Neutrophil (primary cell): Measurements from ENCODE around the gene TTC21A.

Experiments
- H3K27ac ChIP-seq: fragments of 200-600 bp; sonication (generic); 2 replicates; pipeline ENCODE4 v1.5.1; 2016; ENCODE audit warnings: mild to moderate bottlenecking, moderate library complexity
- H3K27me3 ChIP-seq: fragments of 200-600 bp; sonication (generic); 2 replicates; pipeline ENCODE4 v1.6.0; 2016; ENCODE audit warnings: mild to moderate bottlenecking
- H3K36me3 ChIP-seq: fragments of 200-600 bp; sonication (generic); 2 replicates; pipeline ENCODE4 v1.5.1; 2017
- H3K4me1 ChIP-seq, 2 experiments: fragments of 200-600 bp in 1 of 2; sonication (generic) in 1 of 2; 1 replicate in 1 of 2; 2 replicates in 1 of 2; pipeline versions ENCODE4 v1.5.1 to v1.6.1; 2013 to 2016; ENCODE audit warnings: low read depth in 1 of 2, low read length in 1 of 2, mild to moderate bottlenecking in 1 of 2, moderate library complexity in 1 of 2; ENCODE audit not compliant: control insufficient read depth in 1 of 2, insufficient read depth in 1 of 2
- H3K4me3 ChIP-seq, 2 experiments: fragments of 200-600 bp in 1 of 2; sonication (generic) in 1 of 2; 1 replicate in 1 of 2; 2 replicates in 1 of 2; pipeline ENCODE4 v1.5.1; 2013 to 2016; ENCODE audit warnings: low read depth in 1 of 2, low read length in 1 of 2, mild to moderate bottlenecking in 1 of 2, moderate library complexity in 1 of 2
- H3K9me3 ChIP-seq: fragments of 200-600 bp; sonication (generic); 2 replicates; pipeline ENCODE4 v1.5.1; 2016
- CTCF ChIP-seq: fragments of 200-600 bp; sonication (generic); IDR thresholded peaks from 2 replicates; pipeline ENCODE4 v1.5.1; 2016; ENCODE audit warnings: antibody characterized with exemption

Gene TTC21A

GRCh38 chr3:39106851-39107387 lies 561 bp upstream of the TTC21A start:
- TF ChIP-seq CTCF, result no peak
- H3K27ac ChIP-seq, result peak overlapping the region; percentile 84
- no peaks in the 10 kb centered on the region for H3K27me3 ChIP-seq
- H3K4me3 ChIP-seq, result peak overlapping the region; percentile 86 to 87
- no peaks in the 10 kb centered on the region for H3K36me3 ChIP-seq
- peaks cover 24 to 28% of the 10 kb centered on the region in 2 experiments for H3K4me1 ChIP-seq
- no peaks in the 10 kb centered on the region for H3K9me3 ChIP-seq

GRCh38 chr3:39108200-39108710 lies 775 bp downstream of the TTC21A start:
- H3K27me3 ChIP-seq, result no peaks in the 10 kb centered on the region
- H3K4me1 ChIP-seq, result peaks cover 24 to 28% of the 10 kb centered on the region in 2 experiments
- TF ChIP-seq CTCF, result no peak
- H3K9me3 ChIP-seq, result no peaks in the 10 kb centered on the region
- H3K4me3 ChIP-seq, result peak overlapping the region; percentile 86 to 87
- peak overlapping the region; percentile 84 for H3K27ac ChIP-seq
- no peaks in the 10 kb centered on the region for H3K36me3 ChIP-seq

DNA sequence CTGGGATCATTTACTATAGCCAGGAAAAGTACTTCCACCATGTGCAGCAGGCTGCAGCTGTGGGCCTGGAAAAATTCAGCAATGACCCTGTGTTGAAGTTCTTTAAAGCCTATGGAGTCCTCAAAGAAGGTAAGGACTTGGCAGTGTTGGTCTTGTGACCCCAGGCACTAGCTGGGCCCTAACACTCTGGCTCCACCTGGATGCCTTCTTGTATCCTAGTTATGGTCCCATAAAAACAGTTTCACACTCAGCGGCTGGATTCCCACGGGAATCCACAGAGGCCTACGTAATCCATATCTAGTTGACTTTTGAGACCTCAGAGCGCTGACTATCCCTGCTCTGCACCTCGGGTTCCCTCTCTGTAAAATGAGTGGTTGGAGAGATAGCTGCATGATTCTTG lies 1.6 kb downstream of the TTC21A start:
- Histone ChIP-seq H3K27ac (no peak overlapping the region), H3K4me3 (no peak overlapping the region), H3K27me3 (no peaks in the 10 kb centered on the region), H3K9me3 (no peaks in the 10 kb centered on the region), H3K4me1 (peaks cover 24 to 28% of the 10 kb centered on the region in 2 experiments), H3K36me3 (no peaks in the 10 kb centered on the region)
- TF ChIP-seq CTCF, result no peak

- no peaks in the 10 kb centered on the region for H3K27me3 ChIP-seq
- no peaks in the 10 kb centered on the region for H3K9me3 ChIP-seq
- no peak overlapping the region for H3K27ac ChIP-seq
- no peak overlapping the region for H3K4me3 ChIP-seq
- H3K36me3 ChIP-seq, result no peaks in the 10 kb centered on the region
- peaks cover 24 to 26% of the 10 kb centered on the region in 2 experiments for H3K4me1 ChIP-seq
- no peak for TF ChIP-seq CTCF
Observed at GRCh38 chr3:39110041-39110639, 2.7 kb downstream of the TTC21A start.

- H3K27ac ChIP-seq, result no peak overlapping the region
- no peak overlapping the region for H3K4me3 ChIP-seq
- H3K4me1 ChIP-seq, result peaks cover 9 to 10% of the 10 kb centered on the region in 2 experiments
- no peaks in the 10 kb centered on the region for H3K9me3 ChIP-seq
- TF ChIP-seq CTCF, result no peak
- no peaks in the 10 kb centered on the region for H3K36me3 ChIP-seq
- no peaks in the 10 kb centered on the region for H3K27me3 ChIP-seq
Observed at GRCh38 chr3:39112113-39112512, 4.6 kb downstream of the TTC21A start.
